H1 (cell line): ENCODE measurements around the gene CHMP5. TPM values are rescaled to one million over a fixed set of nuclear protein-coding genes. Genes with fewer than 3 reads are reported as not detected.

Experiments
- CHD2 ChIP-seq: IDR thresholded peaks from 2 replicates; pipeline ENCODE4 v1.6.1; 2012; ENCODE audit warnings: low read length, improper control_type of control experiment
- GTF2F1 ChIP-seq: IDR thresholded peaks from 2 replicates; pipeline ENCODE4 v1.6.1; 2012; ENCODE audit warnings: low read depth, low read length, improper control_type of control experiment, borderline replicate concordance
- POLR2AphosphoS5 ChIP-seq: IDR thresholded peaks from 2 replicates; pipeline ENCODE4 v1.6.1; 2011; ENCODE audit warnings: low read depth, low read length
- RBBP5 ChIP-seq: IDR thresholded peaks from 2 replicates; pipeline ENCODE4 v1.7.1; 2012; ENCODE audit warnings: low read depth, mild to moderate bottlenecking, inconsistent platforms, low read length, moderate library complexity, borderline replicate concordance
- RXRA ChIP-seq: IDR thresholded peaks from 2 replicates; pipeline ENCODE4 v1.6.1; 2011; ENCODE audit warnings: low read depth, mild to moderate bottlenecking, low read length, moderate library complexity; ENCODE audit not compliant: insufficient read depth
- SIX5 ChIP-seq: IDR thresholded peaks from 2 replicates; pipeline ENCODE4 v1.6.1; 2011; ENCODE audit warnings: mild to moderate bottlenecking, low read depth, low read length
- TBP ChIP-seq: IDR thresholded peaks from 2 replicates; pipeline ENCODE4 v1.6.1; 2011; ENCODE audit warnings: low read depth, low read length, improper control_type of control experiment
- polyA plus RNA-seq, 7 experiments: library from polyadenylated mRNA; depleted of rRNA in 3 of 7; stranded (reverse) in 5 of 7; unstranded in 2 of 7; fragments of >200 nt in 5 of 7; fragments of 200-250 nt in 2 of 7; gene quantifications; 1 replicate in 5 of 7; 2 replicates in 1 of 7; 4 replicates in 1 of 7; pipeline versions ENCODE4 v1.2.1 to v1.2.3, GENCODE V29; 2011 to 2013; ENCODE audit warnings: missing spikeins in 2 of 7, mixed read lengths in 2 of 7
- total RNA-seq: library from RNA; stranded (reverse); fragmentation: NEBNext Ultra II Directional; extraction: Animal tissue kit (Norgen Biotek cat#: 25700); gene quantifications from 2 replicates; pipeline ENCODE4 v1.2.1, GENCODE V29; 2021
- TF ChIP-seq, protein P1 (sequence below): IDR thresholded peaks from 2 replicates; pipeline ENCODE4 v1.6.1; 2012; ENCODE audit warnings: low read length, inconsistent platforms

CHMP5 gene
- total and polyA plus RNA-seq, 2 of the 8 experiments (the other 6 are each of a cell fraction or from before 2014, with no cell fraction given), result 25.0 to 47.3 TPM

DNA sequence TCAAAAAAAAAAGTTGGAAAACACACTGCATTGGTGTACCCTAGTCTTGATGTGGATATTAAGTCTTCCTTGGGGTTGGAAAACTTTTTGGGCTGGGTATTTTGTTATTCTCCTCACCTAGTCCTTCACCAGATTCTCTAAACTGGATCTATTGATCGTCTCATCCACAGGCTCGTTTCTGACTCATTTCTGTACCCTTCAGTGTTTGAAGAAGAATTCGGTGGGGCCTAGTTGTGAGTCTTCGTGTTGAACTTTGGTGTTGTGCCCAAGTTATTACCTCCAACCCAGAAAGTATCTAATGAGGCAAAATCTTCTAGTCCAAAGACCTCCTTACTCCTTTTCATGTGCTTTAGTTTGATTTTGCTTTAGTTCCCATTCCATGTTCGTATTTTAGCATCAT, 27.1 kb downstream of the CHMP5 start (continued):
- TF ChIP-seq GTF2F1, result no peak
- no peak for TF ChIP-seq CHD2
- TF ChIP-seq SIX5, result no peak
- no peak for TF ChIP-seq POLR2AphosphoS5
- no peak for TF ChIP-seq RXRA
- no peak for TF ChIP-seq RBBP5
- TF ChIP-seq, protein P1, sequence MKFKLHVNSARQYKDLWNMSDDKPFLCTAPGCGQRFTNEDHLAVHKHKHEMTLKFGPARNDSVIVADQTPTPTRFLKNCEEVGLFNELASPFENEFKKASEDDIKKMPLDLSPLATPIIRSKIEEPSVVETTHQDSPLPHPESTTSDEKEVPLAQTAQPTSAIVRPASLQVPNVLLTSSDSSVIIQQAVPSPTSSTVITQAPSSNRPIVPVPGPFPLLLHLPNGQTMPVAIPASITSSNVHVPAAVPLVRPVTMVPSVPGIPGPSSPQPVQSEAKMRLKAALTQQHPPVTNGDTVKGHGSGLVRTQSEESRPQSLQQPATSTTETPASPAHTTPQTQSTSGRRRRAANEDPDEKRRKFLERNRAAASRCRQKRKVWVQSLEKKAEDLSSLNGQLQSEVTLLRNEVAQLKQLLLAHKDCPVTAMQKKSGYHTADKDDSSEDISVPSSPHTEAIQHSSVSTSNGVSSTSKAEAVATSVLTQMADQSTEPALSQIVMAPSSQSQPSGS, result no peak
- no peak for TF ChIP-seq TBP
- TF ChIP-seq, all 59 proteins: peak for 0
